ENCODE results near the gene SERPINB7.
"Not testable (repeated sequence)": the region's sequence is repeated elsewhere in the genome, so short reads cannot be mapped to it uniquely, and the experiment has no call there.

SERPINB7 gene, protein sequence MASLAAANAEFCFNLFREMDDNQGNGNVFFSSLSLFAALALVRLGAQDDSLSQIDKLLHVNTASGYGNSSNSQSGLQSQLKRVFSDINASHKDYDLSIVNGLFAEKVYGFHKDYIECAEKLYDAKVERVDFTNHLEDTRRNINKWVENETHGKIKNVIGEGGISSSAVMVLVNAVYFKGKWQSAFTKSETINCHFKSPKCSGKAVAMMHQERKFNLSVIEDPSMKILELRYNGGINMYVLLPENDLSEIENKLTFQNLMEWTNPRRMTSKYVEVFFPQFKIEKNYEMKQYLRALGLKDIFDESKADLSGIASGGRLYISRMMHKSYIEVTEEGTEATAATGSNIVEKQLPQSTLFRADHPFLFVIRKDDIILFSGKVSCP

DNA sequence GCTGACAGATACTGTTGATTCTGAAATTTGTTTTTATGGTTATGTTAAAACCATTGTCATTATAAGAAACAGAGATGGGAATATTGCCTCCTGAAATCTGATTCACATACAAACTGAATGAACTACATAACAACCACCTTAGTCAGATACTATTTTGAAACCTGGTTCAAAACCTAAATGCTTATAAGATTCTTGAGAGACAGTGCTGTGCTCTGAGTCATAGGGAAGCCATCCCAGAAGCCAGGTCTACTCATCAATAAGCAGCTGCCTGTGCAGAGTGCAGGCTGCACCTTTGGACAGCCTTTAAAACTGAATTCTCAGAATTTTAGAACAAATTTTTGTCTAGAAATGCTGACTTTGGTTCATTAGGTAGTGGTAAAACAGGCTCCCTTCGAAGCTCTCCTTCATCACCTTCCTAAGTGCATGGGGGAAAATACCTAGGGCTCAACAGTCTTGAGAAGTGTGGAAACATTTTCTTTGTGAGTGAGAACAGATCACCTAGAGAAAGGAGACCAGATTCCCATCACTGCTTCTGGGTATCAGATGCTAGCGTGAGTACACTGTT, at the start of gene SERPINB7:
SERPINB7 (plus strand) TSS at position 253 of the 565 bp plus-strand sequence. CDS start 6,955 bp downstream, outside the sequence.
- no peak for DNase-seq (ENCODE audit: low read depth in 2 of 2)

DNA sequence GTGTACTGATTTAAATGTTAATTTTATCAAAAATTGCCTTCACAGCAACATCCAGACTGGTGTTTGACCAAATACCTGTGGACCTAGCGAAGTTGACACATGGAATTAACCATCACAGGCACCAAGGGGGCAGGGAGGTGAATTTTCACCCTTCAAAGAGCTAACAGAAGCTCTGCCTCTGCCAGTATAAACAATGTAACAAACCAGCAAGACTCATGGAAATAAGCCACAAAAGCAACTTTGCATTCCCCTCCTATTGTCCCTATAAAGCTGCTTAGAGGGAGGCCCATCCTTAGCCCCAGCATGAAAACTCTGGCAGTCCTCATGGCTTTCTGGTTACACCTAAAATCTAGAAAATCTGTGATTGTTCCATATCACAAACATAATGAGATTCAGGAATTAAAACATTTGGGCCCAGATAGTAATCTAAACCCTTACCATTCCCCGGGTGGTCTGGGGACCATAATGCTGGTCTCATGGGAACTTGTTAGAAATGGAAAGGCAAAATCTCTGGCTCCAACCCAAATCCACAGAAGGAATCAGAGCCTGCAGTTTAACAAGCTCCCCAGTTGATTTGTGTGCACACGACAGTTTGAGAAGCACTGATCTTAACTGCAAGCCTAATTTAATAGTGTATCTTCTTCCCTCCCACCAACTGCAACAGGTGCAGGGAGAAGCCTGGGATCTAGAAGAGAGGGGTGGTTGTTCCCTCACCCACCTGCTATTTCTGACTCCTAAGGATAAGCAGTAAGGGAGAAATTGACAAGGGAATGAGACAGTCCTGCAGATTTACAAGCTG, 49.3 kb upstream of the SERPINB7 start:
- no peak for DNase-seq (ENCODE audit: low read depth in 2 of 2)

DNA sequence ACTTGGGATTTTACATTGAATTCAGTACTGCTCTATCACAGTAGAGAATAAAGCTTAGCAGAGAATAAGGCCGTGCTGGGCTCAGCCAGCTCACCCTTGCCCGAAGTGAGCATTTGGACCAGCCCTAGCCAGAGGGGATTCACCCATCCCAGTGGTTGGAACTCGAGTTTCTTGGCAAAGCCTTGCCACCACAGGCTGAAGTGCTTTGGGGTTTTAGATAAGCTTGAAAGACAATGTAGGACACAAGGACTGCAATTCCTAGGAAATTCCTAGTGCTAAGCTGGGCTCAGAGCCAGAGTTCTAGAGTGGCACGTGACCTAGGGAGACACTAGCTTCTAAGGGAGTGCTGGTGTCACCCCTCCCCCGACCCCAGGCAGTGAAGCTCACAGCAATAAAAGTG, 44.4 kb upstream of the SERPINB7 start:
- no peak for DNase-seq (ENCODE audit: low read depth in 2 of 2)

DNA sequence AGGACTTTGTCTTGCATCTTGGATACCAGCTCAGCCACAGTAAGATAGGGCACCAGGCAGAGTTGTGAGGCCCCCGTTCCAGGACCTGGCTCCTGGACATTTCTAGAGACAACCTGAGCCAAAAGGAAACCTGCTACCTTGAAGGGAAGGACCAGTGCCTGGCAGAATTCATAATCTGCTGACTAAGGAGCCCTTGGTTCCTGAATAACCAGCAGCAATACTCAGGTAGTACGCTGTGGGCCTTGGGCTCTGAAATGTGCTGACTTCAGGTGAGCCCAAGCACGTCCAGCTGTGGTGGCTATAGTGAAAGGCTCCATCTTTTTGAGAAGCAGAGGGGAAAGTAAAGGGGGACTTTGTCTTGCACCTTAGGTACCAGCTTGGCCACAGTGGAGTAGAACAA, 44.0 kb upstream of the SERPINB7 start:
- DNase-seq (ENCODE audit: low read depth in 2 of 2) = no peak

DNA sequence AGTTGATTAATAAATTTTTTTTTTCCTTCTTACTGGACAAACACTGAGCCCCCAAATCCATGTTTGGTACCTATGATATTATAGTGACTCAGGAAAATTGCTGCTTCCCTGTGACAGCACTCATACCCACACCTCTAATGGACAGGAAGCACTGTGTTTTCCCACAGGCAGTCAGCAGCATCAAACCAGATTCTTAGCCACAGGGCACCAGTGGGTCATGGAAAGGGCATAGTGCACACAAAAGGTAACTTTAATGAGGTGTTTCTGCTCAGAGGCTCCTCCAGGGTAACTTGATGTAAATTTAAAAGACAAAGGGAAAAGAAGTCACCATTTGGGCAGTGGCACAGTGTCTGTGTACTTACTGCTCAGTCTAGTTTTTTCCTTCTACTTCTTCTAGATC, 38.3 kb upstream of the SERPINB7 start:
- DNase-seq (ENCODE audit: low read depth in 2 of 2) = no peak

DNA sequence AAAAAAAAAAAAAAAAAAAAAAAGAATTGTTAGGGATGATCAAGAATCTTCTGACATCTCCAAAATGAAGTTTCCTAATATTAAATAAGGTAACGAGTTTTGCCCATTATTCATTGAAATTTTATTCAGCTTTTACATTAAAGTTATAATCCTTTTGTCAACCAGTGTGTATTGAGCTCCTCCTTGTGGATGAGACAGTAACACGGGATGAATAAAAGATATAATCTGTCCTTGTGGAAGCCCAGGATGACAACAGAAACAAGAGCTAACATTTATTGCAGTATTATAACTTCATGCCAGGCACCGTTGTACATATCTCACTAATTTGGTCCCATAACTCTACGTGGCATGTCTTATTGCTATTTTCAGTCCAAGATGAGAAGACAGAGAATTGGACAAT, 33.4 kb upstream of the SERPINB7 start:
- DNase-seq (ENCODE audit: low read depth in 2 of 2) = no peak

DNA sequence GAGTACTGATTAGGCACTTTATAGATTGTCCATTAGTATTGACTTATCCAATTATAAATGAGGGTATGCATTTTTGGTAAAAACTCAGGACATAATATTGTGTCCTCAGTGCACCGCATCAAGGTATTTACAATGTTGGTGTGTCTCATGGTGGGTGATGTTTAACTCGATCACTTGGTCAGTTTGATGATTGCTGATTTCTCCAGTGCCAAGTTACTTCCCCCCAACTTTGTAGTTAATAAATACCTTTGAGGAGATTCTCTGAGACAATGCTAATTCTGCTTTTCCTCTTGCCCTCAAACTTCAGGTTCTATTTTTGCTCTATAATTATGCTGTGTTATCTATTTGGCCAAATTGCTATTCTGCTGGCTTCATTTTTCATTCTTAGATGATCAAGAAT, 28.2 kb upstream of the SERPINB7 start:
- no peak for DNase-seq (ENCODE audit: low read depth in 2 of 2)

DNA sequence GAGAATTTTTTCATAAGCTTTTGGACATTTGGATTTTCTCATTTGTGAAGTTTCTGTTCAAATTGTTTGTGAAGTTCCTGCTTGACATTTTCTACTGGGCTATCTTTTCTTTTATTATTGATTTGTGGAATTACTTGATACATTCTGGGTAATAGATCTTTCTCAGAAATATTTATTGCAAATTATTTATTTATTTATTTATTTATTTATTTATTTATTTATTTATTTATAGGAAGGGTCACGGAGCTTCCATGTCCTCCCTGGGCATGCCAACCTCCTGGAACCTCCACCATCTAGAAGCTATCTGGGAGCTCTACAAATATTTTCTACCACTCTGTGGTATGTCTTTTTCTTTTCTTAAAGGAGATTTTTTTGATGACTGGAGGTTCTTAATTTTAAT, 25.7 kb upstream of the SERPINB7 start:
- DNase-seq (ENCODE audit: low read depth in 2 of 2) = no peak

DNA sequence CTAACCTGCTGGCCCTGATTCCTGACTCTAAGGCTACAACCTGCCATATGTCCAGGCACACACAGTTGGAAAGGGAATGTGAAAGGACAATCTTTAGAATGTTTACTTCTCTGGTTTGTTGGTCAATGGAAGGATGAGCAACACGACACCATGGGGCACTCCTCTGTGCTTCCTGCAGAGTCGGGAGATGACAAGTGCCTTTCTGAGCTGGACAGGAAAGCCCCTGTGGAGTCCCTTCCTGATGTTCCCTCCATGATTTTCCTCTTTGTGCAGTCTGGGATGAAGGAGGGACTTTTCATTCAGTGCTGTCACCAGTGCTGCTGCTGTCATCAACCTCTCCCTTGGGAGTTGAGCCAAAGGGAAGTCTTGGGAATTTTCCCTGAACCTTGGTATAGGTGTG, 22.6 kb upstream of the SERPINB7 start:
- no peak for DNase-seq (ENCODE audit: low read depth in 2 of 2)

DNA sequence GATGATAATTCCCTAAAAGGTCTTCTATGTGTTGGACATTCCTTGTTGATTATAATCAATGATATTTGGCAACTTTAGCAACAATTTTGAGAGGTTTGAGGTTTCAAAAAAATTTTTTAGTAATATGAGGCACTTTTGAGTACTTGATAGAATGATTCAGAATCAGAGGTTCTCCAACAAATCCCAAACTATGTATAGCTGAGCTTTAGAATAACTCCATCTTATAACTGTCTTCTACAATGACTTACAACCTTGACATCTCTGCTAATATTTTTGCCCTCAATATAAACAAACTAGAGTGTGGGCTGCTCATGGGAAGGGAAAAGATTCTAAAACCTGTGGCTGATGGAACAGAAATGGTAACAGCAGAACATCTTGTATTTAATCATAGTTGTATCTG, 21.5 kb upstream of the SERPINB7 start:
- no peak for DNase-seq (ENCODE audit: low read depth in 2 of 2)

DNA sequence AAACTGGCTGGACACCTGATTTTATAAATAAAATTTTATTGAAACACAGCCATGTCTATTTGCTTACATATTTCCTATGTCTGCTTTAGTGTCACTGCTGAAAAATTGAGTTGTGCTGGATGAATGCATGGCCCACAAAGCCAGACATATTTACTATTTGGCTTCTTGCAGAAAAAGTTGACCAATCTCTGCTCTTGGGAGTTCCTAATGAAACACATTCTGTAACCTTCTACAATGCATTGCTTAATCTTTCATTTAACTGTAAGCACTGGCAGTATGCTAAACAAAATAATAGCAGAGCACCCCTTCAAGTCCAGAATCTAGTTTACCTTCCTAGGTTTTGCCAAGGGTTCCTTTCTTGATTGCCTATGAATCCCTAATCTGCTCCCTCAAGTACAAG, 17.7 kb upstream of the SERPINB7 start:
- no peak for DNase-seq (ENCODE audit: low read depth in 2 of 2)

DNA sequence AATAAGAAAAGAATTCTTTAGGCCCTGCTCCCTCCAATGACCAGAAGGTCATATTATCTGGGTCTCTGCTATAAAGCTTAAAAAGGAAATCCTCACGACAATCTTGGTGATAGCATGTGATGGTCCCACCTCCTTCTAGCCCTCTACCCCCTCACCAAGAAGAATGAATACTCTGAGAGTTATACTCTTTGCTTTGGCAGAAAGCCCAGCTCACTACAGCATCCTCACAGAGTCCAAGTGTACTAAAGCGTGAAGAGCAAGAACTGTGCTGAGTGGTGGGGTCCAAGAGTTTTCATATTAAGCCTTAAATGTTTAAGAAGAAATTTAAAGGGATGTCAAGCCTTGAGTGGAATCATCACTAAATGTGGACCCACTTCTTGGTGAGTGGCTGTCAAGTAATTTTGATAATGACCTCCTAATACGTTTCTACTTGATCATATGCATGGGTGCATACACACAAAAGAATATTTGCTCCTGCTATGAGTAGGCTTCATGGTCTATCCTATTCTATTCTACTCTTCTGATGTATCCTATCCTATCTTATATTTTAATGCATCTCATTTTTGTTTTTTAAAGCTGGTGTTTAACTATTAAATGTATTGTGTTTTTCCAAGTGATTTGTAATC, 16.5 kb upstream of the SERPINB7 start:
- no peak for DNase-seq (ENCODE audit: low read depth in 2 of 2)

DNA sequence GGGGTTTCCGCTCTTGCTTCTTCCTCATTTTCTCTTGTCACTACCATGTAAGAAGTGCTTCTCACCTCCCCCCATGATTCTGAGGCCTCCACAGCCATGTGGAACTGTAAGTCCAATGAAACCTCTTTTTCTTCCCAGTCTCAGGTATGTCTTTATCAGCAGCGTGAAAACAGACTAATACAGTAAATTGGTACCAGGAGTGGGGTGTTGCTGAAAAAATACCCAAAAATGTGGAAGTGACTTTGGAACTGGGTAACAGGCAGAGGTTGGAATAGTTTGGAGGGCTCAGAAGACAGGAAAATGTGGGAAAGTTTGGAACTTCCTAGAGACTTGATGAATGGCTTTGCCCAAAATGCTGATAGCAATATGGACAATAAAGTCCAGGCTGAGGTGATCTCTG, 15.4 kb upstream of the SERPINB7 start:
- not testable (repeated sequence) for DNase-seq (ENCODE audit: low read depth in 2 of 2)

DNA sequence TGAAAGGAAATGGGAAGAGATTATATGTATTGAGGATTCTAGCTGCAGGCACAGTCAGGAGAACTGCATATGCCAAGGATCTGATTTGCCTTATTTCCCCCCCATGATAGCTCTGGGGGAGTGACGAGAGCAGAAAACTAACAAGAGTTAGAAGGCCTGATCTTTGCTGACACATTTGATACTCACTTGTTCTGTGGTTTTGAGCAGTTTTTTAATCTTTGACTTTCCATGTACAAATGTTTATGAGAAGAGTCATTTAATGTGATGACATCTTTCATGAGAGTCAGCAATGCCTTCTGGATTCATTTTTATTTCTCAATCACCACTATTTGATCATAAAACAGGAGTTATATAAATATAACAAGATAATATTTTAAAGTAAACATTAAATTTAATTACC, 12.7 kb upstream of the SERPINB7 start:
- DNase-seq (ENCODE audit: low read depth in 2 of 2) = no peak

DNA sequence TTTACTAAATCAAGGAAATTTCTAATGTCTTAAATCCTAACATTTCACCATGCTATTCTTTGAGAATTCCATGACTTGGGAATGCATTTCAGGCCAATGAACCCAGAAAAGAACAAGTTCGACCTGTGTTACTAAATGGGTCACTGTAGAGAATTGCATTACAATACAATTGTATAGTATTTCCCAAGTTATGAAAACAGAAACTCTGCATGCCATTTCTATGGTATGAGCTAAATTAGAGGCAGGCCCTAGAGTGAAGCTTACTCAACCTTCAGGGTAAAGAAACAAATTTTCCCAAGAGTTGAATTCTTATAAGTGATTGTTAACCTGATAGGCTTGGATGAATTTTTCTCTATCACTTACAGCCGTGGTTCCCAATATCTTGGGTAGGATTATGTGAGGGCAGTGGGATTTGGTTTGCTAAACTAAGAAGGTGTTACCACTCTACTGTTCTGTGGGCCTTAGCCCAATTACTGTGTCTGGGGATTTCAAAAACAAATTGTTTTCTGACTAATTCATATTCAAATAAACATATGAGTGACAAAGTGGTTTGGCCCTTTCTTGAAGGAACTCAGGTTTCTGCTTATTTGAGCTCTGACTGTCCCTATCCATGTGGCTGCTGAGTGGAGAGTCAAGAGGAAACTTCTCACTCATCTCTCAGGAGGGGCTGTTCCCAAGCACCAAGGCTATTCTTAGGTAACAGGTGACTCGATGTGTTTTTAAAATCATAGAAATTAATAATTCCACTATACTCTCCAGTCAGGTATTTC, 11.2 kb upstream of the SERPINB7 start:
- no peak for DNase-seq (ENCODE audit: low read depth in 2 of 2)

DNA sequence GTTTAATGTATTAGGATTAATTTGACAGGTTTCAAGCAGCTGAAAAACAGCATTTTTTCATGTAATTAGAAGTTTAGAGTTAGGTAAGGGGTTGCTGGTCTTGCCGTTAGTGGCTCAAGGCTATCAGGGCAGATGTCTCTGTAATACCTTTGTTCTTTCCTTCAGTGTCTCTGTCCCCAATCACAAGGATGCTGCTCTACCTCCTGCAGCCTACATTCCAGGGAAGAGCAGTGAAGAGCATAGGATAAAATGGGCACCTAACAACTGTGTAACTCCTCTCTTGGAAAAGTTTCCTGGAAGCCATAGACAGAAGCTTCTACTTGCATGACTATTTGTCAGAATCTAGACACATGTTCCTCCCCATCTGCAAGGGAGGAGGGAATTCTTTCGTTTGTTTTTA, 9.4 kb upstream of the SERPINB7 start:
- DNase-seq (ENCODE audit: low read depth in 2 of 2) = no peak

DNA sequence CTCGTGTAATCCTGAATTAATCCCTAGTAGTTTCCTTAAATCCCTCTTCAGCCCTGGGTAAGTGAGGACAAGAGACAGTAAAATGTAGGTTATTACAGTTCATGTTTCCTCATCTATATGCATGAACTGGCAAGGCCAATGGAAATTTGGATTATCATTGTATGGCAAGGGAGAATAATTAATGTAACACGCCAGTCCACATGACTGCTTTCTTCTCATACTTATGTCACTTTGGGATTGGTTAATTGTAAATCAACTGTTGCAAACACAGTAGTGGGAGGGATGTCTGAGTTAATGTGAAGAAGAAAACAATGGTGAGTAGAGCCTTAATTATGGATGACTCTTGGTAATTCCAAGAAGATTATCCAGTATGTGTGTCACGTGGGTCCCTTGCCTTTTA, 1.7 kb upstream of the SERPINB7 start:
- no peak for DNase-seq (ENCODE audit: low read depth in 2 of 2)

DNA sequence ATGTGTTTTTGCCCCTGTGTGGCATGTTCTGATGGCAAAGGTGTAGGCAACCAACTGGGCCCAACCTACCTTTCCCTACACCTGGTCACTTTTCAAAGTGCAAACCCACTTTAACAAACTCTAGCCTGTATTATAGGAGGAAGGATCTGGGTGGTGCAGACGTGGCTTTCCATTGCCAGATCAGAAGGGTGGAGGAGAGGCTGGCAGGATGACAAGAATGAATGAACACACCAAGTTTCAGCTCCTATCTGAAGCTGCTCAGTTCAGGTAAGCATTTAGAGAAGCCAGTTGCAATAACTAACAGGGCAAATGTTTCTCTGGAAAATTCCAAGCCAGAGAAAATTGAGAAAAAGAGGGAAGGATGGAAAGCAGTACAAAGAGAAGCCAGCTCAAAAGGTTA, 707 bp upstream of the SERPINB7 start:
- no peak for DNase-seq (ENCODE audit: low read depth in 2 of 2)

DNA sequence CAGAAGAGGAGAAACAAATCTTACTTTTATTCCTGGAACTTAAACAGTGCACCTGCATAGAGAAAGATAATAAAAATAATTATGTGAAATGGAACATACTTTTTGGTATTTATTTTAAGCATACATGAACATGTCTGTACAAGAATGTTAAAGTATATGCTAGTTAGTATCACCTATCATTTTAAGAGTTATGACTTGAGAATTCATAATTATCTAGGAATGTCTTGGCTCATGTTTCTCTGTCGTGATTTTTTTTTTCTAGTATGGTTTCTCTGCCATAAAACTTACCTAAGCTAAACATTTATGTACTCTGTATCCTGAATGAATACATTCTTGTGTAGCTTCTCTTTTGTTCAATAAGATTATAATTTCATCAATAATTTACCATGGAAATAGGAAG, 4.2 kb downstream of the SERPINB7 start:
- no peak for DNase-seq (ENCODE audit: low read depth in 2 of 2)

DNA sequence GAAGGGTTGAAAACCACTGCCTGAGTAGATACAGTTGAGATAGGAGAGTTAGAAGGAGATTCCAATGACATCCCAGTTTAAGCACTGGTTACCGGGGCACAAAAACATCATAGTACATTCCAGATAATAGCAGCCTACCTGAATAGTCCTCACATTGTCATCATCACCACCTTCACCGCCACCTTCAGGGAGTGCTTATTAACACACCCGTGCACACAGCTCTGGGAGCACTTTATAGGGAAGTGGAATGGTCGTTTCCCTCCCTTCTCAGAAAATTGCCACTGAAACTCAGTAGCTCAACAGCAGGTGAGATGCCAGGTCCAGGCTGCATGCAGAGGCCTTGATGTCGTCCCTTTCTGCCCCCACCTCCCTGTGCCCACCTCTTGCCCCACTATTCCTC, 8.2 kb downstream of the SERPINB7 start:
- DNase-seq (ENCODE audit: low read depth in 2 of 2) = no peak

DNA sequence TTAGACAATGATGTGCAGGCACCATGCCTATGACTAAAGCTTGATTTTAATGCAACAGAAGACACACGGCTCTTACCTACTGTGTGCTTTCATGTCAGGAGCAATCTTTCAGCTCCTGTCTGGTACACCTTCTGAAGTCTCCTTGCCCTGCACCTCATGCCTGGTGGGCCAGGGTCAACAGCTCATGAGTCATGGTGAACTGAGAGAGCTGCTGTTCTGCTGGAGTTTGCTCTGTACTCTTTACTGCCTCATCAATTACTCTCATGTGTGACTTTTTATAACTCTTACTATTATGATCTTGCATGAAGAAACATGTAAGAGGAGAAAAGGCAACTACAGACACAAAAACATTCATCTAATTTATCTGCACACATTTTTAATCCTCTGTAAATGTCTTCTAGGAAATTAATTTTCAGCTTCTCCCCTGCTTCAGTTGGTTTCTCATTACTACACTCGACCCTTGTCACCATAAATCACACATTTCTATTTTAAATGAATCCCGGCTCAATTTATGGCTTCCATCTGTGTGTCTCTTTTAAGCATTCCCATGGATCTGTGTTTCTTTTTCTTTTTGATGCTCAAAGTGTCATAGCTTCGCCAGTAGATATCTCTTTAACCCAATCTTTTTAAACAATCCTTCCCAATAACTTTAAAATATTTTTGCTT, 9.7 kb downstream of the SERPINB7 start:
- DNase-seq (ENCODE audit: low read depth in 2 of 2) = no peak

Measured in stimulated activated CD4-positive, alpha-beta T cell treated with anti-CD3 and anti-CD28 coated beads, Interleukin-1b, Interleukin-23, amount 100 ng/mL, for 1 hour (primary cell).